ENCODE data around the gene ZNF823. TPM values are rescaled to one million over a fixed set of nuclear protein-coding genes. Genes with fewer than 3 reads are reported as not detected.

Gene ZNF823
- total and polyA plus RNA-seq, 2 of the 4 experiments (the other 2 are of a cell fraction): 2.2 to 9.3 TPM

DNA sequence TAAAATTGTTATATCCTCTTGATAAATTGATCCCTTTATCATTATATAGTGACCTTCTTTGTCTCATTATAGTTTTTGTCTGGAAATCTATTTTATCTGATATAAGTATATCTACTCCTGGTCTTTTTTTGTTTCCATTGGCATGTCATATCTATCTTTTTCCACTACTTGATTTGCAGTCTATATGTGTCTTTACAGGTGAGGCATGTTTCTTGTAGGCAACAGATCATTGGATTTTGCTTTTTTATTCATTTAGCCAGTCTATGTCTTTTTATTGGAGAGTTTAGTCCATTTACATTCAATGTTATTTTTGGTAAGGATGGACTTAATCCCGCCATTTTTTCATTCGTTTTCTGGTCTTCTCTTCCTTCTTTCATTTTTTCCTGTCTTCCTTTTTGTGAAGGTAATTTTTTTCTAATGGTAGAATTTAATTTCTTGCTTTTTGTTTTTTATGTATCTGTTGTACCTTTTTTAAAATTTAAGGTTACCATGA lies 13.5 kb upstream of the ZNF823 start:
- H3K9me1 ChIP-seq (ENCODE audit: insufficient read depth, low read length): no peaks in the 10 kb centered on the region
- POLR2A ChIA-PET (ENCODE audit: unreplicated experiment): no interaction called here
- H4K8ac ChIP-seq (ENCODE audit: low read depth in 2 of 2, low read length in 2 of 2): no peak overlapping the region
- H3K9ac ChIP-seq (ENCODE audit: low read depth, low read length): no peak overlapping the region
- no peak overlapping the region for H2BK5ac ChIP-seq (ENCODE audit: low read depth, low read length, poor library complexity, severe bottlenecking)
- H3K4me3 ChIP-seq (ENCODE audit: insufficient read depth, low read depth, low read length): no peak overlapping the region
- no peak overlapping the region for H4K91ac ChIP-seq (ENCODE audit: insufficient read depth, low read depth, low read length)
- DNase-seq (no peak), ATAC-seq (ENCODE audit: low read depth) (no peak)
- H2AK9ac ChIP-seq (replicated peaks; ENCODE audit: low read depth, low read length, poor library complexity): no peak overlapping the region
- CTCF ChIA-PET: no interaction called here
- H4K5ac ChIP-seq (ENCODE audit: low read depth, low read length): no peak overlapping the region
- H3K4me2 ChIP-seq (ENCODE audit: low read depth, low read length): no peak overlapping the region
- no TSS peak for BruUV-seq (replicated peaks)
- dilution Hi-C loops (cut with HindIII; ENCODE audit: low sequenced_read_pairs, unreplicated experiment) (no loop called here), in situ Hi-C loops (cut with MboI; ENCODE audit: low sequenced_read_pairs) (no loop called here), intact Hi-C loops (cut with micrococcal nuclease) (no loop called here)
- no peak overlapping the region for H2BK120ac ChIP-seq (ENCODE audit: low read depth, low read length)
- H2BK15ac ChIP-seq (ENCODE audit: low read depth, low read length): no peak overlapping the region
- no peaks in the 10 kb centered on the region for H3K36me3 ChIP-seq (ENCODE audit: control insufficient read depth, insufficient read depth, low read length)
- H3K56ac ChIP-seq (ENCODE audit: extremely low read depth, insufficient read depth, low read length): no peak overlapping the region
- no CpG with 5 or more reads among the region's 2 CpGs for WGBS, 2 experiments (ENCODE audit: extremely low coverage in 2 of 2, insufficient read length in 1 of 2)
- H3K79me1 ChIP-seq (ENCODE audit: low read depth in 1 of 2, low read length in 2 of 2): no peaks in the 10 kb centered on the region
- no peak overlapping the region for H3K18ac ChIP-seq (ENCODE audit: low read depth, low read length)
- H3K27me3 ChIP-seq (ENCODE audit: control insufficient read depth, insufficient read depth, low read length): no peaks in the 10 kb centered on the region
- no peak overlapping the region for H3K27ac ChIP-seq (ENCODE audit: insufficient read depth, low read length)
- no peak overlapping the region for H2BK20ac ChIP-seq (ENCODE audit: low read depth, low read length)
- H2AK5ac ChIP-seq (ENCODE audit: low read depth, low read length): no peak overlapping the region
- H2AFZ ChIP-seq (replicated peaks; ENCODE audit: low read length, poor library complexity): no peak overlapping the region
- no peak overlapping the region for H3K14ac ChIP-seq (replicated peaks; ENCODE audit: low read depth, low read length)
- H3K23ac ChIP-seq (ENCODE audit: low read depth, low read length): no peak overlapping the region
- no peak overlapping the region for H3K4ac ChIP-seq (ENCODE audit: low read depth, low read length)
- no peaks in the 10 kb centered on the region for H4K20me1 ChIP-seq (ENCODE audit: insufficient read depth, low read length)
- no peak for TF ChIP-seq FOS (IDR thresholded peaks at IDR 0.05; ENCODE audit: low read depth, low read length)
- no peak for TF ChIP-seq RAD21 (IDR thresholded peaks at IDR 0.05; ENCODE audit: low read length)
- no peak for TF ChIP-seq RCOR1 (IDR thresholded peaks at IDR 0.05; ENCODE audit: insufficient replicate concordance, low read length)
- TF ChIP-seq NFE2L2 (IDR thresholded peaks at IDR 0.05; ENCODE audit: low read depth, low read length): no peak
- TF ChIP-seq SMC3 (IDR thresholded peaks at IDR 0.05; ENCODE audit: low read depth, low read length): no peak
- no peak for TF ChIP-seq POLR2A (IDR thresholded peaks at IDR 0.05; ENCODE audit: low read depth, low read length)
- no peak for TF ChIP-seq CEBPB (IDR thresholded peaks at IDR 0.05; ENCODE audit: low read depth, low read length)
- TF ChIP-seq, protein P1, sequence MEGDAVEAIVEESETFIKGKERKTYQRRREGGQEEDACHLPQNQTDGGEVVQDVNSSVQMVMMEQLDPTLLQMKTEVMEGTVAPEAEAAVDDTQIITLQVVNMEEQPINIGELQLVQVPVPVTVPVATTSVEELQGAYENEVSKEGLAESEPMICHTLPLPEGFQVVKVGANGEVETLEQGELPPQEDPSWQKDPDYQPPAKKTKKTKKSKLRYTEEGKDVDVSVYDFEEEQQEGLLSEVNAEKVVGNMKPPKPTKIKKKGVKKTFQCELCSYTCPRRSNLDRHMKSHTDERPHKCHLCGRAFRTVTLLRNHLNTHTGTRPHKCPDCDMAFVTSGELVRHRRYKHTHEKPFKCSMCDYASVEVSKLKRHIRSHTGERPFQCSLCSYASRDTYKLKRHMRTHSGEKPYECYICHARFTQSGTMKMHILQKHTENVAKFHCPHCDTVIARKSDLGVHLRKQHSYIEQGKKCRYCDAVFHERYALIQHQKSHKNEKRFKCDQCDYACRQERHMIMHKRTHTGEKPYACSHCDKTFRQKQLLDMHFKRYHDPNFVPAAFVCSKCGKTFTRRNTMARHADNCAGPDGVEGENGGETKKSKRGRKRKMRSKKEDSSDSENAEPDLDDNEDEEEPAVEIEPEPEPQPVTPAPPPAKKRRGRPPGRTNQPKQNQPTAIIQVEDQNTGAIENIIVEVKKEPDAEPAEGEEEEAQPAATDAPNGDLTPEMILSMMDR (conservative IDR thresholded peaks at IDR 0.05; ENCODE audit: low read depth, low read length): no peak
- no peak for TF ChIP-seq BHLHE40 (IDR thresholded peaks at IDR 0.05; ENCODE audit: low read depth, low read length)
- TF ChIP-seq, protein P2, sequence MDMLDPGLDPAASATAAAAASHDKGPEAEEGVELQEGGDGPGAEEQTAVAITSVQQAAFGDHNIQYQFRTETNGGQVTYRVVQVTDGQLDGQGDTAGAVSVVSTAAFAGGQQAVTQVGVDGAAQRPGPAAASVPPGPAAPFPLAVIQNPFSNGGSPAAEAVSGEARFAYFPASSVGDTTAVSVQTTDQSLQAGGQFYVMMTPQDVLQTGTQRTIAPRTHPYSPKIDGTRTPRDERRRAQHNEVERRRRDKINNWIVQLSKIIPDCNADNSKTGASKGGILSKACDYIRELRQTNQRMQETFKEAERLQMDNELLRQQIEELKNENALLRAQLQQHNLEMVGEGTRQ (IDR thresholded peaks at IDR 0.05; ENCODE audit: low read depth, low read length): no peak
- peaks cover 5% of the 10 kb centered on the region; the same call in 1 of the 2 replicates for H3K9me3 ChIP-seq (ENCODE audit: control insufficient read depth, insufficient read depth, low read length)
- no peaks in the 10 kb centered on the region for H3K4me1 ChIP-seq (ENCODE audit: control insufficient read depth, insufficient read depth, low read length)
